Bronchial smooth muscle cell (primary cell): ENCODE measurements around the gene ATIC. TPM values are rescaled to one million over a fixed set of nuclear protein-coding genes. Genes with fewer than 3 reads are reported as not detected.

Experiments used
- total RNA-seq: library from RNA; depleted of rRNA; stranded (reverse); fragments of >200 nt; gene quantifications from 2 replicates; pipeline ENCODE4 v1.2.1, GENCODE V29; 2014

The ATIC gene
- total RNA-seq: 17.2 and 31.8 TPM in 2 replicates

DNA sequence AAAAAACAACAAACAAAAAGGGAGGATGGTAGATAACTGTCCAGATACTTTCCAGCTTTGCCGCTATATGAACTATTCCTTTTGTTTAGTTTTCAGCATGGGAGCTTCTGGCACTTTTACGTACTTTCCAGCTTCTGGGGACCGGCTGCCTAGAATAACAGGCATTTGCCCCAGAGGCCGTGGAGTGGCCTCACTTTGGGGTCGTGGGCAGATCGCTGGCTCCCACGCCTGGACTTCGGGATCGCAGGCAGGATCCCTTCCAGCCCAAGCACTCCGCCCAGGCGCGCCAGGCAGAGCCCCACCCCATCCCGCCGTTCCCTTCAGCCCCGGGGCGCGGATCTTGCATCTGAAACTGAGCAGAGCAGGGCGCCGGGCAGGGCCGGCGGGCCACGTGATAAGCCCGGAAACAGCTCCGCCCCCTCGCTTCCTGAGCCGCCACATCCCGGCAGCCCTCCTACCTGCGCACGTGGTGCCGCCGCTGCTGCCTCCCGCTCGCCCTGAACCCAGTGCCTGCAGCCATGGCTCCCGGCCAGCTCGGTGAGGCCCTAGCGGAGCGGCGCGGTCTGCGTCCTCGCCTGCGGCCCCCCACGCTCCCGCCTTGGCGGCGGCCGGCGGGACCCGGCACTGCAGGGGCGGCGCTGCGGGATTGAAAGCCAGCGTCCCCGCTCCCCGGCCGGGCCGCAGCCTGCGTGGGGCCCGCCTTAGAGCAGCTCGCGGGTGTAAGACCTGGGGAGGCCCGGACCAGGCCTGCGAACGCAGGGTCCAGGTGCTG, at the start of gene ATIC:
ATIC (plus strand) TSS at position 435 of the 772 bp plus-strand sequence; CDS start at position 519, 84 bp downstream.

Other genes starting within 250 kb of the ATIC start
- gene ABCA12, start 173.4 kb upstream of the ATIC start, total RNA-seq: 0.09 and 0.16 TPM in 2 replicates
- 2,780 and 3,784 TPM in 2 replicates for gene FN1, start 124.0 kb downstream of the ATIC start, total RNA-seq